CD4-positive, CD25-positive, alpha-beta regulatory T cell (primary cell): ENCODE results near the gene TNFAIP2. TPM values are rescaled to one million over a fixed set of nuclear protein-coding genes. Genes with fewer than 3 reads are reported as not detected.
"Not testable (repeated sequence)": the region's sequence is repeated elsewhere in the genome, so short reads cannot be mapped to it uniquely, and the experiment has no call there.

ENCODE experiments used
- ATAC-seq, 2 donors: fragments of 150-1000 bp; cut with Tn5 transposase; one replicate each; pipeline ENCODE4 v1.10.0; 2021; ENCODE audit warnings: low read depth in 2 of 2, moderate number of reproducible peaks in 2 of 2, moderate library complexity in 1 of 2
- DNase-seq, 3 donors: peaks; one replicate each; pipeline versions ENCODE4 v3.0.0 to v3.0.0-alpha.2; 2012 to 2022; ENCODE audit warnings: mixed read lengths in 1 of 3
- H3K27ac ChIP-seq: one replicate; pipeline ENCODE4 v1.7.0; 2013; ENCODE audit warnings: mild to moderate bottlenecking, low read length; ENCODE audit not compliant: insufficient read depth, poor library complexity, severe bottlenecking
- H3K27me3 ChIP-seq: one replicate; pipeline ENCODE4 v1.7.0; 2013; ENCODE audit warnings: low read length; ENCODE audit not compliant: control insufficient read depth, insufficient read depth
- H3K36me3 ChIP-seq: one replicate; pipeline ENCODE4 v1.7.0; 2013; ENCODE audit warnings: mild to moderate bottlenecking, low read length, moderate library complexity; ENCODE audit not compliant: control insufficient read depth, insufficient read depth
- H3K4me1 ChIP-seq: 2 replicates; pipeline ENCODE4 v1.7.0; 2013; ENCODE audit warnings: mild to moderate bottlenecking, low read length; ENCODE audit not compliant: insufficient read depth, control insufficient read depth, poor library complexity, severe bottlenecking
- H3K4me3 ChIP-seq: one replicate; pipeline ENCODE4 v1.7.0; 2013; ENCODE audit warnings: low read depth, mild to moderate bottlenecking, low read length, moderate library complexity
- H3K9me3 ChIP-seq, 2 experiments: 1 replicate in 1 of 2; 2 replicates in 1 of 2; pipeline ENCODE4 v1.7.0; 2013; ENCODE audit warnings: low read length in 2 of 2, mild to moderate bottlenecking in 1 of 2, moderate library complexity in 1 of 2; ENCODE audit not compliant: control insufficient read depth in 2 of 2
- H3K27ac Mint-ChIP-seq, 3 donors: one replicate each; pipeline ENCODE4 v1.8.0; 2020 to 2022; ENCODE audit warnings: mild to moderate bottlenecking in 3 of 3, mixed read lengths in 3 of 3, moderate library complexity in 2 of 3
- H3K27me3 Mint-ChIP-seq: one replicate; pipeline ENCODE4 v1.8.0; 2022; ENCODE audit warnings: mild to moderate bottlenecking, mixed read lengths
- H3K36me3 Mint-ChIP-seq: one replicate; pipeline ENCODE4 v1.8.0; 2020; ENCODE audit warnings: mixed read lengths
- H3K4me1 Mint-ChIP-seq, 4 donors: one replicate each; pipeline ENCODE4 v1.8.0; 2020 to 2022; ENCODE audit warnings: mixed read lengths in 4 of 4, mild to moderate bottlenecking in 1 of 4
- H3K4me3 Mint-ChIP-seq, 4 donors: one replicate each; pipeline ENCODE4 v1.8.0; 2020 to 2022; ENCODE audit warnings: mild to moderate bottlenecking in 4 of 4, mixed read lengths in 4 of 4, moderate library complexity in 3 of 4
- H3K9me3 Mint-ChIP-seq, 7 donors: one replicate each; pipeline ENCODE4 v1.8.0; 2020 to 2022; ENCODE audit warnings: mixed read lengths in 7 of 7, mild to moderate bottlenecking in 3 of 7, moderate library complexity in 2 of 7
- polyA plus RNA-seq, 4 donors: library from polyadenylated mRNA; unstranded; fragments of 300-500 nt; fragmentation: Illumina TruSeq; gene quantifications; one replicate each; pipeline ENCODE4 v1.2.3, GENCODE V29; 2021
- total RNA-seq: library from RNA; stranded (reverse); gene quantifications from one replicate; pipeline ENCODE4 v1.2.3, GENCODE V29; 2022

The TNFAIP2 gene
- total and polyA plus RNA-seq, 5 donors from 2014 or later, result 0.64 TPM; not detected in 4

GRCh38 chr14:103119527-103119926 is 3.7 kb upstream of the TNFAIP2 start:
- H3K4me1 ChIP-seq, H3K9me3 Mint-ChIP-seq, H3K9me3 ChIP-seq, H3K36me3 Mint-ChIP-seq, H3K27me3 ChIP-seq, H3K4me3 Mint-ChIP-seq, ATAC-seq, H3K36me3 ChIP-seq, DNase-seq, H3K27ac Mint-ChIP-seq, H3K27ac ChIP-seq, H3K4me3 ChIP-seq: not testable (repeated sequence)
- Mint-ChIP-seq H3K4me1 (peaks cover 3 to 16% (median 7%) of the 10 kb centered on the region in 4 donors), H3K27me3 (peaks cover 44% of the 10 kb centered on the region)

- DNase-seq (no peak), ATAC-seq (no peak)
- Histone ChIP-seq H3K27ac (no peak overlapping the region), H3K9me3 (no peaks in the 10 kb centered on the region), H3K36me3 (no peaks in the 10 kb centered on the region), H3K4me3 (no peak overlapping the region), H3K27me3 (no peaks in the 10 kb centered on the region), H3K4me1 (peaks cover 2% of the 10 kb centered on the region)
- Mint-ChIP-seq H3K4me1 (peaks cover 0 to 5% (median 2%) of the 10 kb centered on the region in 4 donors), H3K36me3 (no peaks in the 10 kb centered on the region), H3K4me3 (peak overlapping the region in 1 of 4 donors; percentile 47), H3K27me3 (peaks cover 39% of the 10 kb centered on the region), H3K27ac (no peak overlapping the region), H3K9me3 (no peaks in the 10 kb centered on the region)
Observed at GRCh38 chr14:103121121-103121845, 2.0 kb upstream of the TNFAIP2 start.

GRCh38 chr14:103121846-103122584 is 1.2 kb upstream of the TNFAIP2 start:
- no peak for DNase-seq
- H3K4me3 Mint-ChIP-seq, result no peak overlapping the region

DNA sequence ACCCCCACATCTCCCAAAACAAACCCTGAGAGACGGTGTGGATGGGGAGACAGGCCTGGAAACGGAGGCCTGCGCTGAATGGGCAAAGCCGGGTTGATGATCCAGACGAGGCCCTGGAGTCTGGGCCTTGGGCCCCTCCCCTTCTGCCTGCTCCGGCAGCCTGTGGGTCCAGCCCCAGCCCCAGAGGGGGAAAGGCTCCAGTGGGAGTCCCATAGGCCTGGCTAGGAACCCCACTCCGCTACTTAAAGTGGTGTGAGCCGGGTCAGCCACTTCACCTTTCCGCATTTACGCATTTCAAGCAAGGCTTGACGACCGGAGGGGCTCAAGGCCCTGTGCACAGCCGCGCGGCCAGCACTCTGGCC is 695 bp upstream of the TNFAIP2 start:
- H3K27me3 Mint-ChIP-seq, result peaks cover 33% of the 10 kb centered on the region
- H3K9me3 ChIP-seq, result no peaks in the 10 kb centered on the region
- peaks cover 2% of the 10 kb centered on the region for H3K4me1 ChIP-seq
- no peaks in the 10 kb centered on the region for H3K27me3 ChIP-seq
- H3K4me1 Mint-ChIP-seq, result peaks cover 0 to 5% (median 2%) of the 10 kb centered on the region in 4 donors
- H3K9me3 Mint-ChIP-seq, result no peaks in the 10 kb centered on the region
- no peaks in the 10 kb centered on the region for H3K36me3 Mint-ChIP-seq
- no peak overlapping the region for H3K27ac Mint-ChIP-seq
- no peak overlapping the region for H3K4me3 ChIP-seq
- no peak overlapping the region for H3K4me3 Mint-ChIP-seq
- DNase-seq (no peak), ATAC-seq (no peak)
- no peaks in the 10 kb centered on the region for H3K36me3 ChIP-seq
- H3K27ac ChIP-seq, result no peak overlapping the region

More at GRCh38 chr14:103121846-103122584, 1.2 kb upstream of the TNFAIP2 start:
- Histone ChIP-seq H3K27ac (no peak overlapping the region), H3K27me3 (no peaks in the 10 kb centered on the region), H3K36me3 (no peaks in the 10 kb centered on the region), H3K4me3 (no peak overlapping the region), H3K9me3 (no peaks in the 10 kb centered on the region), H3K4me1 (peaks cover 2% of the 10 kb centered on the region)
- ATAC-seq, result no peak
- Mint-ChIP-seq H3K36me3 (no peaks in the 10 kb centered on the region), H3K9me3 (no peaks in the 10 kb centered on the region), H3K4me1 (peaks cover 0 to 5% (median 2%) of the 10 kb centered on the region in 4 donors), H3K27ac (no peak overlapping the region), H3K27me3 (peaks cover 33% of the 10 kb centered on the region)

DNA sequence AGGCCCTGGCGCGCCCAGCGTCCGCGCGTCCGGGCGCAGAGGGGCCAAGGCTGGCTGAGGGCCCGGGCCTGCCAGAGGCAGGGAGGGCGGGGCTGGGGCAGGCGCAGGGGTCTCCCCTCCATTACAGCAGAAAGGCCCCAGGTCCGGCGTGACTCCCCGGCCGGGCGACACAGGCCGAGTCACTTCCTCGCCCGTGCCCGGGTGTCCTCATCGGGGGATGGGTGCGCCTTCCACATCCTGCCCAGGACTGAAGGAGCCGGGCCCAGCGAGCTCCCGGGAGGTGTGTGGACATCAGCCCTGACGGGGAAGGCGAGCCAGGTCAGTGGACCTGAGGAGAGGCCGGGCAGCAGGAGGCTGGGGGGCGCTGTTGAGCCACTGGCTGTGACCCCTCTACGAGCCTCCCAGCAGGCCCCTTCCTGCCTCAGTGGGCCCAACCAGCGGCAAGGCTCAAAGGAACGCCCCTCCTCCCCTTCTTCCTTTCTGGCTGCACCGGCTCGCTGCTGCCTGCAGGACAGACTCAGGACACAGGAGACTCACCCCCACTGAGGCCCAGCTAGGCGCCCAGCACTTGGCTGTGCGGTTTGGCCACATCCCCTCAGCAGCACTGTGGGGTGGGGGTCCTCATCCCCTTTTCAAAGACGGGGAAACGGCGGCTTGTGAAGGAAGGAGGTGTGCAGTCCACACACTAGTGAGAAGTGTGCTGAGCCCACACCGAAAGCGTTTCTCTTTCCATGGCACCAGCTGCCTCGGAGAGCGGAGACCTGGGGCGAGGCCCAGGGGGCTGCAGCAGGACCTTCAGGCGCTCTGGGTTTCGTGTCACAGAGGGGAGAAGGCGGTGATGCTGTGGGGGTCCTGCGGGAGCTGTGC is 606 bp downstream of the TNFAIP2 start:
- no peaks in the 10 kb centered on the region for H3K27me3 ChIP-seq
- H3K4me1 ChIP-seq, result peaks cover 2% of the 10 kb centered on the region
- peak overlapping the region in 1 of 3 donors; percentile 78 for H3K27ac Mint-ChIP-seq

DNA sequence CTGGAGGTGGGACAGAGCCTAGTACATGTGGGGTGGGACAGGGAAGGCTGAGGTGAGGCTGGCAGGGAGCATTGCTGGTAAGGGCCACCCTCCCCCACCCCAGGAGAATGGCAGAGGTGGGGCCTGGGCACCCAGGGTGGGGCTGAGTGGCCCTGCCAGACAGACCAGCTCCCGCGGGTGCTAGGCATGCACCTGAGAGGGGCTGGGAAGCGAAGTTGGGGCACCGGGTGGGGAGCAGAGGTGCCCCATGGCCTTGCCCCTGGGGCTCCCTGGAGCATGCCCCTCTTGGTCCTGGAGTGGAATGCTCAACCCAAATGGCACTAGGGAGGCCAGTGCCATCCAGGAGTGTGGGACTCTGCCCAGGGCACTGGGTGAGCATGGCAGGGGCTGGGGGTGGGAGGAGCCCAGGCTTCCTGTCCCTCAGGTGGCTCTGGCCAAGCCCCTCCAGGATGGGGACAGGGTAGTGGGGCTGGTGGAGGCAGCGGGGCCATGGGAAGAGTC is 1.3 kb downstream of the TNFAIP2 start:
- H3K4me1 Mint-ChIP-seq, result peaks cover 0 to 5% (median 2%) of the 10 kb centered on the region in 4 donors
- H3K4me3 Mint-ChIP-seq, result peak overlapping the region in 1 of 4 donors; percentile 21
- peak overlapping the region in 1 of 3 donors; percentile 78 for H3K27ac Mint-ChIP-seq
- Histone ChIP-seq H3K36me3 (no peaks in the 10 kb centered on the region), H3K27ac (no peak overlapping the region), H3K27me3 (no peaks in the 10 kb centered on the region), H3K4me3 (no peak overlapping the region), H3K9me3 (no peaks in the 10 kb centered on the region), H3K4me1 (peaks cover 2% of the 10 kb centered on the region)
- no peaks in the 10 kb centered on the region for H3K9me3 Mint-ChIP-seq
- H3K36me3 Mint-ChIP-seq, result no peaks in the 10 kb centered on the region
- no peak for DNase-seq
- no peak for ATAC-seq
- H3K27me3 Mint-ChIP-seq, result peaks cover 32% of the 10 kb centered on the region

More for the DNA sequence above, 606 bp downstream of the TNFAIP2 start:
- peaks cover 0 to 5% (median 2%) of the 10 kb centered on the region in 4 donors for H3K4me1 Mint-ChIP-seq
- peaks cover 33% of the 10 kb centered on the region for H3K27me3 Mint-ChIP-seq
- H3K27ac ChIP-seq, result no peak overlapping the region
- no peak for DNase-seq
- H3K4me3 Mint-ChIP-seq, result no peak overlapping the region
- no peaks in the 10 kb centered on the region for H3K9me3 Mint-ChIP-seq
- H3K4me3 ChIP-seq, result no peak overlapping the region
- H3K36me3 Mint-ChIP-seq, result no peaks in the 10 kb centered on the region
- H3K36me3 ChIP-seq, result no peaks in the 10 kb centered on the region
- H3K9me3 ChIP-seq, result no peaks in the 10 kb centered on the region
- ATAC-seq, result no peak
